GM12865 (cell line): ENCODE measurements around the gene LTF.

Experiments
- DNase-seq: peaks from one replicate; pipeline ENCODE4 v3.0.0; 2010; ENCODE audit warnings: low read depth
- H3K4me3 ChIP-seq: 2 replicates; pipeline ENCODE4 v1.5.1; 2011; ENCODE audit warnings: mild to moderate bottlenecking, low read depth, low read length, control low read depth
- CTCF ChIP-seq: IDR thresholded peaks from 2 replicates; pipeline ENCODE4 v1.5.1; 2011; ENCODE audit warnings: low read length, control low read depth, low read depth, inconsistent platforms; ENCODE audit not compliant: insufficient read depth; ENCODE audit errors: missing control alignments

LTF gene

GRCh38 chr3:46463120-46463867 lies 1.4 kb downstream of the LTF start:
- H3K4me3 ChIP-seq: no peak overlapping the region
- no peak for TF ChIP-seq CTCF
- DNase-seq: no peak

GRCh38 chr3:46462511-46462910 lies 2.2 kb downstream of the LTF start:
- no peak for DNase-seq
- H3K4me3 ChIP-seq: no peak overlapping the region
- TF ChIP-seq CTCF: no peak

GRCh38 chr3:46462111-46462510 lies 2.6 kb downstream of the LTF start:
- DNase-seq: no peak
- TF ChIP-seq CTCF: no peak
- no peak overlapping the region for H3K4me3 ChIP-seq

GRCh38 chr3:46460051-46460450 lies 4.7 kb downstream of the LTF start:
- no peak for TF ChIP-seq CTCF
- H3K4me3 ChIP-seq: no peak overlapping the region
- no peak for DNase-seq

- DNase-seq: no peak
- no peak overlapping the region for H3K4me3 ChIP-seq
- TF ChIP-seq CTCF: no peak
These were observed 8.6 kb downstream of the LTF start for GRCh38 chr3:46456118-46456517.

- no peak overlapping the region for H3K4me3 ChIP-seq
- no peak for DNase-seq
- no peak for TF ChIP-seq CTCF
These were observed 9.2 kb downstream of the LTF start for GRCh38 chr3:46455231-46456115.
